Activated CD8-positive, alpha-beta T cell treated with anti-CD3 and anti-CD28 coated beads for 36 hours (primary cell): ENCODE results near the gene PHLDB1. TPM values are rescaled to one million over a fixed set of nuclear protein-coding genes. Genes with fewer than 3 reads are reported as not detected.
"Not testable (repeated sequence)": the region's sequence is repeated elsewhere in the genome, so short reads cannot be mapped to it uniquely, and the experiment has no call there.

ENCODE experiments used
- ATAC-seq: fragments of 200-7000 bp; cut with Tn5 transposase; one replicate; pipeline ENCODE4 v1.10.0; 2021; ENCODE audit warnings: mild to moderate bottlenecking, moderate library complexity
- CTCF ChIA-PET: fragments of 350-600 bp; sonication (Branson Sonifier 250); formaldehyde crosslinking; loops from one replicate; lab custom pipeline; 2021; ENCODE audit warnings: antibody characterized with exemption; lab: Charles Lee
- POLR2A ChIA-PET: fragments of 350-600 bp; sonication (Branson Sonifier 250); formaldehyde crosslinking; loops from one replicate; lab custom pipeline; 2021; ENCODE audit warnings: antibody characterized with exemption; lab: Charles Lee
- DNase-seq: peaks from one replicate; pipeline ENCODE4 v3.0.0-alpha.2; 2020
- H3K27ac Mint-ChIP-seq: one replicate; pipeline ENCODE4 v1.8.0; 2021; ENCODE audit warnings: mild to moderate bottlenecking, mixed read lengths
- H3K27me3 Mint-ChIP-seq: one replicate; pipeline ENCODE4 v1.8.0; 2021; ENCODE audit warnings: mixed read lengths
- H3K36me3 Mint-ChIP-seq: one replicate; pipeline ENCODE4 v1.8.0; 2021; ENCODE audit warnings: low read depth, mixed read lengths
- H3K4me1 Mint-ChIP-seq: one replicate; pipeline ENCODE4 v1.8.0; 2021; ENCODE audit warnings: low read depth, mixed read lengths
- H3K4me3 Mint-ChIP-seq: one replicate; pipeline ENCODE4 v1.8.0; 2021; ENCODE audit warnings: mild to moderate bottlenecking, moderate library complexity, mixed read lengths
- H3K9me3 Mint-ChIP-seq: one replicate; pipeline ENCODE4 v1.8.0; 2021; ENCODE audit warnings: mixed read lengths
- intact Hi-C: fragments of 100-400 bp; cut with micrococcal nuclease; formaldehyde crosslinking; loops from one replicate; pipeline ENCODE4 v1.10.0; 2022
- total RNA-seq, 2 experiments: library from RNA; stranded (reverse); gene quantifications; one replicate each; pipeline ENCODE4 v1.2.3, GENCODE V29; 2021
- TF ChIP-seq, protein P1 (sequence below): fragments of 200-600 bp; IDR thresholded peaks from one replicate; pipeline ENCODE4 v1.8.0; 2022; ENCODE audit warnings: antibody characterized with exemption, mild to moderate bottlenecking

PHLDB1 gene
- total RNA-seq, 2 experiments from 2014 or later = 3.0 to 5.1 TPM

DNA sequence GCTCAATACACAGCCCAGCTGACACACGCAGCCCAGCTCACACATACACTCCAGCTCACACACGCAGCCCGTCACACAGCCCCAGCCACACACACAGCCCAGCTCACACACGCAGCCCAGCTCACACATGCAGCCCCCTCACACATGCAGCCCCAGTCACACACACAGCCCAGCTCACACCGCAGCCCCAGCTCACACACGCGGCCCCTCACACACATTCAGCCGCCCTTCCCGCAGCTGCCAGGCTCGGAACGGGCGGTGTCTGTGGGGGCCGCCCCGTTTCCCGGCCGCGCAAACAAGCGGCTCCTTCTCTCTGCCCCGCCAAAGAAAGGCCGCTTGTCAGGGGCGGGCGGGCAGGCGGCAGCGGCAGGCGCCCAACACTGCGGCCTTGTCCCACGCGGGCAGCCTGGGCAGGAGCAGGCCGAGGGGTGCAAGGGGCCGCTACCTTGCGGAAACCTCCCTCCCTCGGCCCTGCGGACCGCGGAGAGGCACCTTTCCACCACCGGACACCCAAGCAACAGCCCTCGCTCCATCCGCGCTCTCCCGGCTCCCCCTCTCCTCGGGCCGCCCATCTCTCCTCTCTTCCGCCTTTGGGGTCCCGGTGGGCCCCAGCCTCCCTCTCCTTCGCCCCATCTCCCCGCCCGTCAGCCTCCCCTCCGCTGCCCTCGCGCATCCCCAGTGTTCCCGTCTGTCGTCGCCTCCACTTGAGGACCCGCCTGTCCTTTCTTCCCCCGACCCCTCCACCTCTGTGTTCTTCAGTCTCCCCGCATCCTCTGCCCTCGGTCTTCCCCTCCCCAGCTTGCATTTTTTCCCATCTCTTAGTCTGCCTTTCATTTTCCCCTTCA is 2.2 kb downstream of the PHLDB1 start:
- ChIA-PET POLR2A (interaction anchor here (0.7 to 1.6 kb wide), 5 partner anchors 17 to 513 kb away, joined by 3 to 4 read pairs (median 4); partner anchors contain the start of gene ARCN1), CTCF (interaction anchor here (0.5 to 11.5 kb wide), 10 partner anchors 9 to 404 kb away, joined by 3 to 177 read pairs (median 5); partner anchors contain the start of genes KMT2A and TMEM25)
- TF ChIP-seq, protein P1, sequence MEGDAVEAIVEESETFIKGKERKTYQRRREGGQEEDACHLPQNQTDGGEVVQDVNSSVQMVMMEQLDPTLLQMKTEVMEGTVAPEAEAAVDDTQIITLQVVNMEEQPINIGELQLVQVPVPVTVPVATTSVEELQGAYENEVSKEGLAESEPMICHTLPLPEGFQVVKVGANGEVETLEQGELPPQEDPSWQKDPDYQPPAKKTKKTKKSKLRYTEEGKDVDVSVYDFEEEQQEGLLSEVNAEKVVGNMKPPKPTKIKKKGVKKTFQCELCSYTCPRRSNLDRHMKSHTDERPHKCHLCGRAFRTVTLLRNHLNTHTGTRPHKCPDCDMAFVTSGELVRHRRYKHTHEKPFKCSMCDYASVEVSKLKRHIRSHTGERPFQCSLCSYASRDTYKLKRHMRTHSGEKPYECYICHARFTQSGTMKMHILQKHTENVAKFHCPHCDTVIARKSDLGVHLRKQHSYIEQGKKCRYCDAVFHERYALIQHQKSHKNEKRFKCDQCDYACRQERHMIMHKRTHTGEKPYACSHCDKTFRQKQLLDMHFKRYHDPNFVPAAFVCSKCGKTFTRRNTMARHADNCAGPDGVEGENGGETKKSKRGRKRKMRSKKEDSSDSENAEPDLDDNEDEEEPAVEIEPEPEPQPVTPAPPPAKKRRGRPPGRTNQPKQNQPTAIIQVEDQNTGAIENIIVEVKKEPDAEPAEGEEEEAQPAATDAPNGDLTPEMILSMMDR = no peak
- peaks cover 12% of the 10 kb centered on the region for H3K27me3 Mint-ChIP-seq
- peaks cover 20% of the 10 kb centered on the region for H3K4me1 Mint-ChIP-seq
- DNase-seq (peak; percentile 50), ATAC-seq (peak; percentile 22)
- peak overlapping the region; percentile 73 for H3K4me3 Mint-ChIP-seq
- no peaks in the 10 kb centered on the region for H3K36me3 Mint-ChIP-seq
- H3K9me3 Mint-ChIP-seq = no peaks in the 10 kb centered on the region
- intact Hi-C loops = no loop called here
- peak overlapping the region; percentile 76 for H3K27ac Mint-ChIP-seq

DNA sequence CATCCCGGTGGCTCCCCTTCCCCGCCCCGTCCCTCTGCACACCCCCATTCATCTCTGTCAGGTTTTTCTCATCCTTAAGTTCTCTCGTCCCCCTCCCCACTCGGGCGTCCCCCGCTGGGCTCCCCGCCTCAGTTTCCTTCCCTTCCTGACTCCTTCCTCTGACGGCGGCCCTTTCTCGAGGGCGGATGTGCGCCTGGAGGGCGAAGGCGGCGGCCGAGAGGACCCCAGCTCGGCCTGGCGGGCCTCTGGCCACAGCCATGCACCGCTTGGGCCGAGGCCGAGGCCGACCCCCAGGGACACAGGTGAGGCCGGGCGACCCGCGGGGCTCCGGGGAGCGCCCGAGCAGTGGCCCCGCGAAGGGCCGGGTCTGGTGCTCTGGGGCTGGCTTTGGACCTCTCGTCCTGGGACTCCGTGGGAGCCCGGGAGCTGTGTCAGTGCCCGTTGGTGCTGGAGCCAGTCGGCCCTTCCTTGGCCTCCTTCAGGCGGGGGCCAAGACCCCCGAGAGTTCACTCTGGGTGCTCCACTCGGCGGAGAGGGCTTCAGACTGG is 2.9 kb downstream of the PHLDB1 start:
- peak; percentile 13 for DNase-seq

GRCh38 chr11:118610773-118611432 is 3.5 kb downstream of the PHLDB1 start:
- H3K4me3 Mint-ChIP-seq = peak overlapping the region; percentile 73
- intact Hi-C loops = no loop called here
- ATAC-seq (peak; percentile 67), DNase-seq (peak; percentile 93)
- ChIA-PET CTCF (interaction anchor here (1.0 to 11.5 kb wide), 8 partner anchors 8 to 81 kb away, joined by 3 to 177 read pairs (median 6); no protein-coding TSS in a partner anchor), POLR2A (interaction anchor here (0.6 kb wide), 1 partner anchor 12 kb away, joined by 3 read pairs; no protein-coding TSS in a partner anchor)
- no peak overlapping the region for H3K27ac Mint-ChIP-seq
- H3K4me1 Mint-ChIP-seq = peaks cover 20% of the 10 kb centered on the region
- H3K27me3 Mint-ChIP-seq = peaks cover 12% of the 10 kb centered on the region
- H3K36me3 Mint-ChIP-seq = no peaks in the 10 kb centered on the region
- TF ChIP-seq, protein P1 = peak; percentile 95
- no peaks in the 10 kb centered on the region for H3K9me3 Mint-ChIP-seq

More for the DNA sequence above, 2.9 kb downstream of the PHLDB1 start:
- intact Hi-C loops = no loop called here
- POLR2A ChIA-PET = interaction anchor here (0.6 to 1.4 kb wide), 2 partner anchors 13 to 17 kb away, joined by 3 to 4 read pairs; no protein-coding TSS in a partner anchor
- H3K4me3 Mint-ChIP-seq = peak overlapping the region; percentile 73
- H3K27me3 Mint-ChIP-seq = peaks cover 12% of the 10 kb centered on the region
- TF ChIP-seq, protein P1 = no peak
- peak overlapping the region; percentile 67 for H3K27ac Mint-ChIP-seq
- no peaks in the 10 kb centered on the region for H3K36me3 Mint-ChIP-seq
- H3K9me3 Mint-ChIP-seq = no peaks in the 10 kb centered on the region
- CTCF ChIA-PET = interaction anchor here (1.1 to 11.5 kb wide), 4 partner anchors 11 to 80 kb away, joined by 3 to 177 read pairs (median 26); no protein-coding TSS in a partner anchor
- H3K4me1 Mint-ChIP-seq = peaks cover 20% of the 10 kb centered on the region
- ATAC-seq = no peak

- CTCF ChIA-PET = interaction anchor here (1.0 to 11.5 kb wide), 8 partner anchors 9 to 81 kb away, joined by 3 to 177 read pairs (median 6); no protein-coding TSS in a partner anchor
- Mint-ChIP-seq H3K4me3 (peak overlapping the region; percentile 73), H3K27me3 (peaks cover 12% of the 10 kb centered on the region), H3K4me1 (peaks cover 20% of the 10 kb centered on the region)
- POLR2A ChIA-PET = interaction anchor here (1.8 kb wide), 1 partner anchor 38 kb away, joined by 8 read pairs; no protein-coding TSS in a partner anchor
- ATAC-seq, DNase-seq, H3K27ac Mint-ChIP-seq, intact Hi-C loops, H3K36me3 Mint-ChIP-seq, H3K9me3 Mint-ChIP-seq: not testable (repeated sequence)
Measured at GRCh38 chr11:118611433-118611795, 4.0 kb downstream of the PHLDB1 start.

DNA sequence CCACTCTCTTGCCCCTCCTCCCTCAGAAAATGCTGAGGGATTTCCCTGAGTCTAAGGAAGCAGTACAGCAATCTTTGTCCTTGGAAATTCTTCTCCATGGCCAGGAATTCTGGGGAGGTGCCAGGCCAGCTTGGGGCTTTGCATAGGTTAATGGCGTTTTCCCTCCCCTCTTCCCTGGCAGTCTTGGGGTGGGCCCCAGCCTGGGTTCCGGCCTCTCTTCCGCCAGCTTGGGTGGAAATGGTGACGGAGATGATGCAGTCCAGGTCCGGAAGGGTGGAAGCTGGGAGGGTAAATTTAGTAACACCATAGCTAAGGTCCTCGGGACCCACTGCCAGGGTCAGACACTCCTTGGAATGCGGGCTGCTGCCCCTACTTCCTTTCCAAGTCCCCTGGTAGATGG is 5.0 kb downstream of the PHLDB1 start:
- no peaks in the 10 kb centered on the region for H3K36me3 Mint-ChIP-seq
- H3K27ac Mint-ChIP-seq = no peak overlapping the region
- peaks cover 12% of the 10 kb centered on the region for H3K27me3 Mint-ChIP-seq
- H3K9me3 Mint-ChIP-seq = no peaks in the 10 kb centered on the region
- no peak overlapping the region for H3K4me3 Mint-ChIP-seq
- DNase-seq = no peak
- TF ChIP-seq, protein P1 = no peak
- H3K4me1 Mint-ChIP-seq = peaks cover 20% of the 10 kb centered on the region
- ChIA-PET POLR2A (interaction anchor here (0.5 to 1.8 kb wide), 5 partner anchors 11 to 389 kb away, joined by 3 to 8 read pairs (median 3); no protein-coding TSS in a partner anchor), CTCF (interaction anchor here (0.7 to 11.5 kb wide), 8 partner anchors 10 to 82 kb away, joined by 3 to 177 read pairs (median 4); no protein-coding TSS in a partner anchor)
- intact Hi-C loops = no loop called here
- ATAC-seq = no peak
